Measurements from ENCODE around the gene GGN. TPM values are rescaled to one million over a fixed set of nuclear protein-coding genes. Genes with fewer than 3 reads are reported as not detected.

The GGN gene
- total and polyA plus RNA-seq, 9 of the 15 experiments (the other 6 are each of a cell fraction or from before 2014, with no cell fraction given) = 0.15 to 0.33 TPM; not detected in 7

GRCh38 chr19:38392707-38393308 is 5.0 kb upstream of the GGN start (continued):
- peak; percentile 49; the same call in 1 of the 2 replicates for TF ChIP-seq MYC (IDR thresholded peaks at IDR 0.05; ENCODE audit: low read depth, low read length)
- TF ChIP-seq MYC (CRISPR knock-in tag; IDR thresholded peaks at IDR 0.05; ENCODE audit: borderline replicate concordance, low read depth) = no peak
- TF ChIP-seq BCL6 (CRISPR knock-in tag; IDR thresholded peaks at IDR 0.05) = no peak
- TF ChIP-seq ZNF316 (IDR thresholded peaks at IDR 0.05) = peak; percentile 70
- 0 out of 2 replicates have a peak, but pooled peaks have one; percentile 23 for TF ChIP-seq MAFK (IDR thresholded peaks at IDR 0.05; ENCODE audit: low read length)
- no peak for TF ChIP-seq HNRNPLL (IDR thresholded peaks at IDR 0.05; ENCODE audit: low read depth, low read length, poor library complexity, severe bottlenecking)
- no peak for TF ChIP-seq RNF2 (IDR thresholded peaks at IDR 0.05)
- TF ChIP-seq FOSL1 (tag; conservative IDR thresholded peaks at IDR 0.05) = peak; percentile 84
- no peak for TF ChIP-seq ATF2 (CRISPR knock-in tag; IDR thresholded peaks at IDR 0.05)
- TF ChIP-seq PATZ1 (CRISPR knock-in tag; IDR thresholded peaks at IDR 0.05; ENCODE audit: borderline replicate concordance) = no peak

All from K562 (cell line).